GM06990 (cell line): Measurements from ENCODE around the gene DNMT3A.

Source experiments
- DNase-seq: peaks from one replicate; pipeline ENCODE4 v3.0.0-alpha.2; 2011; ENCODE audit not compliant: insufficient read length; ENCODE audit errors: extremely low read depth
- H3K27me3 ChIP-seq: replicated peaks from 2 replicates; pipeline ENCODE4 v1.6.0; 2011; ENCODE audit warnings: low read length; ENCODE audit not compliant: control insufficient read depth, insufficient read depth
- H3K36me3 ChIP-seq: 2 replicates; pipeline ENCODE4 v1.5.1; 2011; ENCODE audit warnings: low read length; ENCODE audit not compliant: control insufficient read depth, insufficient read depth
- H3K4me3 ChIP-seq: replicated peaks from 2 replicates; pipeline ENCODE4 v1.5.1; 2011; ENCODE audit warnings: low read depth, mild to moderate bottlenecking, control low read depth, low read length
- CTCF ChIP-seq: IDR thresholded peaks from 2 replicates; pipeline ENCODE4 v1.5.1; 2011; ENCODE audit warnings: low read length, control low read depth, mild to moderate bottlenecking, inconsistent platforms; ENCODE audit not compliant: insufficient read depth, poor library complexity, severe bottlenecking

Gene DNMT3A

GRCh38 chr2:25202275-25202674, 139.4 kb downstream of the DNMT3A start:
- H3K4me3 ChIP-seq = no peak overlapping the region
- H3K36me3 ChIP-seq = no peaks in the 10 kb centered on the region
- no peak for TF ChIP-seq CTCF
- H3K27me3 ChIP-seq = no peaks in the 10 kb centered on the region
- no peak for DNase-seq

GRCh38 chr2:25201794-25202193, 139.9 kb downstream of the DNMT3A start:
- no peak overlapping the region for H3K4me3 ChIP-seq
- DNase-seq = no peak
- no peak for TF ChIP-seq CTCF
- H3K36me3 ChIP-seq = no peaks in the 10 kb centered on the region
- H3K27me3 ChIP-seq = no peaks in the 10 kb centered on the region

- TF ChIP-seq CTCF = peak; percentile 25
- H3K27me3 ChIP-seq = no peaks in the 10 kb centered on the region
- DNase-seq = no peak
- no peaks in the 10 kb centered on the region for H3K36me3 ChIP-seq
- H3K4me3 ChIP-seq = no peak overlapping the region
These were observed 140.5 kb downstream of the DNMT3A start for GRCh38 chr2:25201265-25201664.

DNA sequence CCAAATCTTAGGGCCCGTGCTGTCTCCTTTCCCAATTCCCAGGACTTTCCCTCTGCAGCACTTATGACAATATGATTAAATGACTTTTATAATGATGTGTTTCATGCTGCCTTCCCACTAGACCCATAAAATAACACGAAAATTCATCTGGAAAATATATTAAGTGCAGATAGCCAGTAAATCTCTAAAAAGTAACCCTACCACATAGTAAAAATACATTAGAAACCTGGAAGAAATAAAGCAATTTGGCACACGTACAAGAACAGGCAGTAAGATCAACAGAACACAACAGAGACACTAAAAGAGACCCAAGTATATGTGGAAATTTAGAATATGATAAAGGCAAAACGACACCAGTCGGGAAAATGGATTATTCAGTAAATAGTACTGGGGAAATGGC, 143.1 kb downstream of the DNMT3A start:
- DNase-seq = no peak
- no peak overlapping the region for H3K4me3 ChIP-seq
- H3K27me3 ChIP-seq = no peaks in the 10 kb centered on the region
- no peak for TF ChIP-seq CTCF
- H3K36me3 ChIP-seq = no peaks in the 10 kb centered on the region

DNA sequence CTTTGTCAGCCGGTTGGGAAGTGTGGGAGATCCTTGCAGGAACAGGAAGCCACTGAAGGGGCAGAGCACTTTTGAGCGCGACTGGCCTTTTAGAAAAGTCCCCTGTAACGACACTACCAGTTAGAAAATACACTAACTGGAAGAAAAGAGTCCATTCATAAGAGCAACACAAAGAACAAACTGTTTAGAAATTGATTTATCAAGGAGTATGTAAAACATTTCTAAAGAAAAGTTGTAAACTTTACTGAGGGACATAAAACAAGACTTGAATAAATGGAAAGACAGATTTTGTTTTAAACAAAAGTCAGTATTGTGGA, 143.6 kb downstream of the DNMT3A start:
- TF ChIP-seq CTCF = no peak
- Histone ChIP-seq H3K27me3 (no peaks in the 10 kb centered on the region), H3K36me3 (no peaks in the 10 kb centered on the region), H3K4me3 (no peak overlapping the region)
- no peak for DNase-seq
